Liver (tissue), 9 donors: Measurements from ENCODE around the gene VN1R5. TPM values are rescaled to one million over a fixed set of nuclear protein-coding genes. Genes with fewer than 3 reads are reported as not detected.

Source experiments
- DNase-seq: peaks from one replicate; pipeline ENCODE4 v3.0.0-alpha.2; 2017; ENCODE audit warnings: low spot score
- H3K27ac ChIP-seq, 2 donors: one replicate each; pipeline ENCODE4 v1.7.0; 2013; ENCODE audit warnings: inconsistent platforms in 2 of 2, low read length in 2 of 2, control low read depth in 1 of 2, low read depth in 1 of 2, mild to moderate bottlenecking in 1 of 2
- H3K27me3 ChIP-seq, 4 donors: one replicate each; pipeline versions ENCODE4 v1.6.1 to v1.7.0; 2013; ENCODE audit warnings: low read length in 3 of 4, inconsistent platforms in 1 of 4, mild to moderate bottlenecking in 1 of 4, moderate library complexity in 1 of 4; ENCODE audit not compliant: control insufficient read depth in 4 of 4, insufficient read depth in 4 of 4
- H3K36me3 ChIP-seq, 4 donors: one replicate each; pipeline versions ENCODE4 v1.6.1 to v1.7.0; 2013; ENCODE audit warnings: low read length in 3 of 4, mild to moderate bottlenecking in 3 of 4, low read depth in 1 of 4, moderate library complexity in 1 of 4; ENCODE audit not compliant: control insufficient read depth in 4 of 4, insufficient read depth in 3 of 4
- H3K4me1 ChIP-seq, 4 donors: one replicate each; pipeline versions ENCODE4 v1.6.1 to v1.7.0; 2013; ENCODE audit warnings: low read length in 3 of 4, mild to moderate bottlenecking in 3 of 4, moderate library complexity in 1 of 4; ENCODE audit not compliant: control insufficient read depth in 4 of 4, insufficient read depth in 4 of 4
- H3K4me3 ChIP-seq, 3 donors: one replicate each; pipeline versions ENCODE4 v1.6.1 to v1.7.0; 2013; ENCODE audit warnings: low read length in 3 of 3, control low read depth in 1 of 3, low read depth in 1 of 3, mild to moderate bottlenecking in 1 of 3
- H3K9ac ChIP-seq, 2 donors: one replicate each; pipeline ENCODE4 v1.7.0; 2013; ENCODE audit warnings: low read length in 2 of 2, mild to moderate bottlenecking in 2 of 2, moderate library complexity in 2 of 2, control low read depth in 1 of 2, low read depth in 1 of 2
- H3K9me3 ChIP-seq, 4 donors: one replicate each; pipeline versions ENCODE4 v1.6.1 to v1.7.0; 2013; ENCODE audit warnings: low read length in 3 of 4; ENCODE audit not compliant: control insufficient read depth in 4 of 4
- FOXA1 ChIP-seq: IDR thresholded peaks from 2 replicates; pipeline ENCODE4 v1.6.1; 2016; ENCODE audit warnings: antibody characterized with exemption
- FOXA2 ChIP-seq: IDR thresholded peaks from 2 replicates; pipeline ENCODE4 v1.6.1; 2016; ENCODE audit warnings: antibody characterized with exemption
- GABPA ChIP-seq, 2 donors: IDR thresholded peaks in 1 of 2; conservative IDR thresholded peaks in 1 of 2; 2 replicates each; pipeline ENCODE4 v1.6.1; 2016; ENCODE audit warnings: antibody characterized with exemption in 2 of 2, mild to moderate bottlenecking in 1 of 2, moderate library complexity in 1 of 2
- HNF4A ChIP-seq, 2 donors: conservative IDR thresholded peaks; 2 replicates each; pipeline ENCODE4 v1.6.1; 2016; ENCODE audit warnings: antibody characterized with exemption in 2 of 2, mild to moderate bottlenecking in 2 of 2
- HNF4G ChIP-seq: IDR thresholded peaks from 2 replicates; pipeline ENCODE4 v1.6.1; 2016; ENCODE audit warnings: antibody characterized with exemption
- JUND ChIP-seq, 2 donors: IDR thresholded peaks; 2 replicates each; pipeline ENCODE4 v1.6.1; 2016; ENCODE audit warnings: antibody characterized with exemption in 2 of 2
- NR2F2 ChIP-seq: IDR thresholded peaks from 2 replicates; pipeline ENCODE4 v1.6.1; 2016; ENCODE audit warnings: antibody characterized with exemption
- RAD21 ChIP-seq, 2 donors: IDR thresholded peaks; 2 replicates each; pipeline ENCODE4 v1.6.1; 2016; ENCODE audit warnings: antibody characterized with exemption in 2 of 2, mild to moderate bottlenecking in 2 of 2
- RXRA ChIP-seq, 2 donors: IDR thresholded peaks; 2 replicates each; pipeline ENCODE4 v1.6.1; 2017 to 2018; ENCODE audit warnings: antibody characterized with exemption in 2 of 2, mild to moderate bottlenecking in 1 of 2
- SP1 ChIP-seq: IDR thresholded peaks from 2 replicates; pipeline ENCODE4 v1.6.1; 2018; ENCODE audit warnings: antibody characterized with exemption, mild to moderate bottlenecking
- TAF1 ChIP-seq: conservative IDR thresholded peaks from 2 replicates; pipeline ENCODE4 v1.6.1; 2016; ENCODE audit warnings: antibody characterized with exemption, mild to moderate bottlenecking
- YY1 ChIP-seq: IDR thresholded peaks from 2 replicates; pipeline ENCODE4 v1.6.1; 2016; ENCODE audit warnings: antibody characterized with exemption, mild to moderate bottlenecking
- WGBS: extraction: QIAGEN DNeasy Blood & Tissue Kit; methylation state at CpG from one replicate; pipeline ENCODE4 v1.1.7; 2013; 5-methylcytosine and 5-hydroxymethylcytosine counted together
- polyA plus RNA-seq, 2 donors: library from polyadenylated mRNA; stranded (reverse) in 1 of 2; unstranded in 1 of 2; fragments of 200-250 nt in 1 of 2; fragments of >200 nt in 1 of 2; fragmentation: Nextera tagmentation in 1 of 2; extraction: Ambion mirVana in 1 of 2; gene quantifications; one replicate each; pipeline versions ENCODE4 v1.2.1 to v1.2.3, GENCODE V29; 2013 to 2015
- total RNA-seq, 2 donors: library from RNA; depleted of rRNA; stranded (reverse); fragments of >200 nt; gene quantifications; one replicate each; pipeline ENCODE4 v1.2.3, GENCODE V29; 2014
- TF ChIP-seq, protein P1 (sequence below): IDR thresholded peaks from 2 replicates; pipeline ENCODE4 v1.6.1; 2016; ENCODE audit warnings: antibody characterized with exemption
- TF ChIP-seq, protein P2 (sequence below): IDR thresholded peaks from 2 replicates; pipeline ENCODE4 v1.6.1; 2016; ENCODE audit warnings: antibody characterized with exemption
- TF ChIP-seq, protein P3 (sequence below): IDR thresholded peaks from 2 replicates; pipeline ENCODE4 v1.6.1; 2016; ENCODE audit warnings: antibody characterized with exemption, mild to moderate bottlenecking
- TF ChIP-seq, protein P4 (sequence below): IDR thresholded peaks from 2 replicates; pipeline ENCODE4 v1.6.1; 2016; ENCODE audit warnings: antibody characterized with exemption
- donor health status: healthy.
- donor health status: healthy.
- donor health status: healthy.
- donor health status: healthy.
- donor health status: healthy.

Gene VN1R5
- total and polyA plus RNA-seq, 4 donors, result not detected

DNA sequence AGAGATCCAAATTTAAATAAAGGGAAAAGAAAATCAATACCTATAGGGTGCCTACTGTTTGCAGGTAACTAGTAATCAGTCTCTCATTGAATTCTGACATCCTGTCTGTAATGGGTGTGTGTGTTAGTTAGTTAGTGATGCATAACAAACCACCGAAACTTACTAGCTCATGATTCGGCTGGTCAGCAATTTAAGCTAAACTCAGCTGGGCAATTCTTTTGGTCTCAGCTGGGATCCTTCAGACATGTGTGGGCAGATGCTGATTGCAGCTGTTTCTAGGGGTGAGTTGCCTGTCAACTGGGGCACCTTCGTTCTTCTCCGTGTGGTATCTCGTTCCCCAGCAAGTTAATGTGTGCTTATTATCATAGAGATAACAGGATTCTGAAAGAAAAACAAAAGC, 43.9 kb upstream of the VN1R5 start:
- Histone ChIP-seq H3K27me3 (no peaks in the 10 kb centered on the region), H3K4me3 (no peak overlapping the region), H3K36me3 (peaks cover 0 to 3% (median 0%) of the 10 kb centered on the region in 4 donors), H3K9ac (no peak overlapping the region), H3K27ac (no peak overlapping the region), H3K9me3 (no peaks in the 10 kb centered on the region), H3K4me1 (peaks cover 3 to 11% (median 5%) of the 10 kb centered on the region in 4 donors)
- no peak for DNase-seq
- TF ChIP-seq YY1, result no peak
- TF ChIP-seq, protein P1, sequence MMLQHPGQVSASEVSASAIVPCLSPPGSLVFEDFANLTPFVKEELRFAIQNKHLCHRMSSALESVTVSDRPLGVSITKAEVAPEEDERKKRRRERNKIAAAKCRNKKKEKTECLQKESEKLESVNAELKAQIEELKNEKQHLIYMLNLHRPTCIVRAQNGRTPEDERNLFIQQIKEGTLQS, result no peak
- no peak for TF ChIP-seq FOXA2
- TF ChIP-seq JUND (IDR thresholded peaks at IDR 0.05), result no peak
- no peak for TF ChIP-seq GABPA (IDR thresholded peaks at IDR 0.05 in 1 of 2, conservative IDR thresholded peaks at IDR 0.05 in 1 of 2)
- no peak for TF ChIP-seq RAD21 (IDR thresholded peaks at IDR 0.05)
- TF ChIP-seq HNF4A (conservative IDR thresholded peaks at IDR 0.05), result no peak
- no peak for TF ChIP-seq HNF4G
- TF ChIP-seq, protein P2, sequence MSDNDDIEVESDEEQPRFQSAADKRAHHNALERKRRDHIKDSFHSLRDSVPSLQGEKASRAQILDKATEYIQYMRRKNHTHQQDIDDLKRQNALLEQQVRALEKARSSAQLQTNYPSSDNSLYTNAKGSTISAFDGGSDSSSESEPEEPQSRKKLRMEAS, result no peak
- no peak for TF ChIP-seq TAF1
- no peak for TF ChIP-seq RXRA (IDR thresholded peaks at IDR 0.05)
- no peak for TF ChIP-seq NR2F2
- TF ChIP-seq, protein P3, sequence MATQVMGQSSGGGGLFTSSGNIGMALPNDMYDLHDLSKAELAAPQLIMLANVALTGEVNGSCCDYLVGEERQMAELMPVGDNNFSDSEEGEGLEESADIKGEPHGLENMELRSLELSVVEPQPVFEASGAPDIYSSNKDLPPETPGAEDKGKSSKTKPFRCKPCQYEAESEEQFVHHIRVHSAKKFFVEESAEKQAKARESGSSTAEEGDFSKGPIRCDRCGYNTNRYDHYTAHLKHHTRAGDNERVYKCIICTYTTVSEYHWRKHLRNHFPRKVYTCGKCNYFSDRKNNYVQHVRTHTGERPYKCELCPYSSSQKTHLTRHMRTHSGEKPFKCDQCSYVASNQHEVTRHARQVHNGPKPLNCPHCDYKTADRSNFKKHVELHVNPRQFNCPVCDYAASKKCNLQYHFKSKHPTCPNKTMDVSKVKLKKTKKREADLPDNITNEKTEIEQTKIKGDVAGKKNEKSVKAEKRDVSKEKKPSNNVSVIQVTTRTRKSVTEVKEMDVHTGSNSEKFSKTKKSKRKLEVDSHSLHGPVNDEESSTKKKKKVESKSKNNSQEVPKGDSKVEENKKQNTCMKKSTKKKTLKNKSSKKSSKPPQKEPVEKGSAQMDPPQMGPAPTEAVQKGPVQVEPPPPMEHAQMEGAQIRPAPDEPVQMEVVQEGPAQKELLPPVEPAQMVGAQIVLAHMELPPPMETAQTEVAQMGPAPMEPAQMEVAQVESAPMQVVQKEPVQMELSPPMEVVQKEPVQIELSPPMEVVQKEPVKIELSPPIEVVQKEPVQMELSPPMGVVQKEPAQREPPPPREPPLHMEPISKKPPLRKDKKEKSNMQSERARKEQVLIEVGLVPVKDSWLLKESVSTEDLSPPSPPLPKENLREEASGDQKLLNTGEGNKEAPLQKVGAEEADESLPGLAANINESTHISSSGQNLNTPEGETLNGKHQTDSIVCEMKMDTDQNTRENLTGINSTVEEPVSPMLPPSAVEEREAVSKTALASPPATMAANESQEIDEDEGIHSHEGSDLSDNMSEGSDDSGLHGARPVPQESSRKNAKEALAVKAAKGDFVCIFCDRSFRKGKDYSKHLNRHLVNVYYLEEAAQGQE, result no peak
- no peak for TF ChIP-seq FOXA1
- TF ChIP-seq, protein P4, sequence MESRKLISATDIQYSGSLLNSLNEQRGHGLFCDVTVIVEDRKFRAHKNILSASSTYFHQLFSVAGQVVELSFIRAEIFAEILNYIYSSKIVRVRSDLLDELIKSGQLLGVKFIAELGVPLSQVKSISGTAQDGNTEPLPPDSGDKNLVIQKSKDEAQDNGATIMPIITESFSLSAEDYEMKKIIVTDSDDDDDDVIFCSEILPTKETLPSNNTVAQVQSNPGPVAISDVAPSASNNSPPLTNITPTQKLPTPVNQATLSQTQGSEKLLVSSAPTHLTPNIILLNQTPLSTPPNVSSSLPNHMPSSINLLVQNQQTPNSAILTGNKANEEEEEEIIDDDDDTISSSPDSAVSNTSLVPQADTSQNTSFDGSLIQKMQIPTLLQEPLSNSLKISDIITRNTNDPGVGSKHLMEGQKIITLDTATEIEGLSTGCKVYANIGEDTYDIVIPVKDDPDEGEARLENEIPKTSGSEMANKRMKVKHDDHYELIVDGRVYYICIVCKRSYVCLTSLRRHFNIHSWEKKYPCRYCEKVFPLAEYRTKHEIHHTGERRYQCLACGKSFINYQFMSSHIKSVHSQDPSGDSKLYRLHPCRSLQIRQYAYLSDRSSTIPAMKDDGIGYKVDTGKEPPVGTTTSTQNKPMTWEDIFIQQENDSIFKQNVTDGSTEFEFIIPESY, result no peak
- TF ChIP-seq SP1, result no peak
- 57% methylated on average over 5 of the region's 5 CpGs for WGBS

DNA sequence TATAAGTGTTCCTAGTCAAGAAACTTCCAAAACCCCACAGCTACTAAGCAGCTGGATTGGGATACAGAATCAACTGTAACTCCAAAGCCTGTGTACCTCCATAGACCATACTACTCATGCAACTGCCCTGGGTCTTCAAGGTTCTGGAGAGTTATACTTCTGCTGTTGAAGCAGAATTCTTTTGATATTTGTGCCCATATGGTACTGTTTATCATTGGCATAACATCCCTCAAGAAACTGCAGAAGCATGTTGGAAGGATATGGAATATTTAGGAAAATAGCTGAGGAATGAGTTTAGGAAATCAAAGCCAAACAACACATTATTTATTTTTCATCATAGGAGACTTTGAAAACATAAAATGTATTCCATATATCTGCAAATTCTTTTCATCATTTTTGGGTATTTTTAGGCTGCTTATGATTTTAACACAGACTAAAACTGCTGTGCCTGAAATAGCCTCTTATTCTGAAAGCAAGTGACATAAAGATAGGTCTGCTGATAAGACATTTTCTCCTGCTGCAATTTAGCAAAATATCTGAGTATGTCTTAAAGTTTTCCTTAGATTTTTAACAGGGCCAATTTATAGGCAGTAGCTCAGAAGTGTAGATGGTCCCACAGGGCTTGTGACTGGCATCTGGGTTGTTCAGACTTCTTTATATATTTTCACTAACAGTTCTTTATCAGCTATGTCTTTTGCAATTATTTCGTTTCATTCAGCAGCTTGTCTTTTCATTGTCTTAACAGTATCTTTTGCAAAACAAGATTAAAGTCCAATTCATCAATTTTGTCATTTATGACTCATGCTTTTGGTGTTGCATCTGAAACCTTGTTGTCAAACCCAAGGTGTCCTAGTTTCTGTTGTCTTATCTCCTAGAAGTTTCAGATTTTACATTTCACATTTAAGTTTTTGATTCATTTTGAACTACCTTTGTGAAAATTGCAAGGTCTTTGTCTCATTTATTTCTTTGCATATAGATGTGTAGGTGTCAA, 43.0 kb upstream of the VN1R5 start:
- WGBS, result 53% methylated on average over 1 of the region's 1 CpG
- no peaks in the 10 kb centered on the region for H3K36me3 ChIP-seq
- H3K9me3 ChIP-seq, result no peaks in the 10 kb centered on the region
- no peak overlapping the region for H3K4me3 ChIP-seq
- peaks cover 3 to 11% (median 5%) of the 10 kb centered on the region in 4 donors for H3K4me1 ChIP-seq
- H3K9ac ChIP-seq, result no peak overlapping the region
- no peaks in the 10 kb centered on the region for H3K27me3 ChIP-seq
- no peak for TF ChIP-seq TAF1
- TF ChIP-seq FOXA2, result no peak
- TF ChIP-seq, protein P2, result no peak
- DNase-seq, result no peak
- H3K27ac ChIP-seq, result no peak overlapping the region
